RWPE2 (cell line): ENCODE measurements around the gene SLC17A9.
A peak's percentile ranks its signal among the peaks of the same experiment; 100 is the strongest.

Source experiments
- ATAC-seq: fragments of 200-7000 bp; cut with Tn5 transposase; 3 replicates; pipeline ENCODE4 v1.9.1; 2021; ENCODE audit warnings: low read depth
- DNase-seq: peaks from one replicate; pipeline ENCODE4 v3.0.0-alpha.2; 2020; ENCODE audit warnings: low spot score
- H3K27ac ChIP-seq: fragments of 450-650 bp; 2 replicates; pipeline ENCODE4 v1.5.1; 2017; ENCODE audit warnings: mild to moderate bottlenecking; ENCODE audit not compliant: poor library complexity, severe bottlenecking
- H3K27me3 ChIP-seq: fragments of 250-450 bp; sonication (Bioruptor Pico); 2 replicates; pipeline ENCODE4 v1.5.1; 2021; ENCODE audit warnings: mild to moderate bottlenecking, moderate library complexity; ENCODE audit not compliant: insufficient read depth, poor library complexity, severe bottlenecking
- H3K36me3 ChIP-seq: fragments of 250-450 bp; sonication (Bioruptor Pico); 2 replicates; pipeline ENCODE4 v1.5.1; 2020; ENCODE audit warnings: low read depth, mild to moderate bottlenecking, moderate library complexity
- H3K4me1 ChIP-seq: fragments of 250-450 bp; sonication (Bioruptor Pico); 2 replicates; pipeline ENCODE4 v1.5.1; 2021; ENCODE audit warnings: mild to moderate bottlenecking, moderate library complexity; ENCODE audit not compliant: insufficient read depth, poor library complexity, severe bottlenecking
- H3K4me3 ChIP-seq: fragments of 250-450 bp; sonication (Bioruptor Pico); 2 replicates; pipeline ENCODE4 v1.5.1; 2021; ENCODE audit warnings: mild to moderate bottlenecking, moderate library complexity; ENCODE audit not compliant: severe bottlenecking
- H3K9me3 ChIP-seq: fragments of 250-450 bp; sonication (Bioruptor Pico); 2 replicates; pipeline ENCODE4 v1.5.1; 2021; ENCODE audit warnings: mild to moderate bottlenecking, moderate library complexity; ENCODE audit not compliant: severe bottlenecking
- CTCF ChIP-seq: fragments of 450-650 bp; IDR thresholded peaks from one replicate; pipeline ENCODE4 v1.5.1; 2017; ENCODE audit warnings: mild to moderate bottlenecking, moderate library complexity; ENCODE audit not compliant: poor library complexity, severe bottlenecking

SLC17A9 gene

GRCh38 chr20:62951143-62951895 lies 1.2 kb upstream of the SLC17A9 start:
- Histone ChIP-seq H3K9me3 (no peaks in the 10 kb centered on the region), H3K27ac (no peak overlapping the region), H3K4me3 (no peak overlapping the region), H3K27me3 (no peaks in the 10 kb centered on the region), H3K4me1 (no peaks in the 10 kb centered on the region), H3K36me3 (peaks cover 32% of the 10 kb centered on the region)
- no peak for DNase-seq
- ATAC-seq, result peak; percentile 4; the same call in 1 of the 3 replicates
- no peak for TF ChIP-seq CTCF

- TF ChIP-seq CTCF, result no peak
- Histone ChIP-seq H3K4me3 (no peak overlapping the region), H3K4me1 (no peaks in the 10 kb centered on the region), H3K27me3 (no peaks in the 10 kb centered on the region), H3K36me3 (peaks cover 26% of the 10 kb centered on the region), H3K27ac (no peak overlapping the region), H3K9me3 (no peaks in the 10 kb centered on the region)
- peak; percentile 82 for DNase-seq
- no peak for ATAC-seq
Observed at GRCh38 chr20:62951896-62952372, 575 bp upstream of the SLC17A9 start.

DNA sequence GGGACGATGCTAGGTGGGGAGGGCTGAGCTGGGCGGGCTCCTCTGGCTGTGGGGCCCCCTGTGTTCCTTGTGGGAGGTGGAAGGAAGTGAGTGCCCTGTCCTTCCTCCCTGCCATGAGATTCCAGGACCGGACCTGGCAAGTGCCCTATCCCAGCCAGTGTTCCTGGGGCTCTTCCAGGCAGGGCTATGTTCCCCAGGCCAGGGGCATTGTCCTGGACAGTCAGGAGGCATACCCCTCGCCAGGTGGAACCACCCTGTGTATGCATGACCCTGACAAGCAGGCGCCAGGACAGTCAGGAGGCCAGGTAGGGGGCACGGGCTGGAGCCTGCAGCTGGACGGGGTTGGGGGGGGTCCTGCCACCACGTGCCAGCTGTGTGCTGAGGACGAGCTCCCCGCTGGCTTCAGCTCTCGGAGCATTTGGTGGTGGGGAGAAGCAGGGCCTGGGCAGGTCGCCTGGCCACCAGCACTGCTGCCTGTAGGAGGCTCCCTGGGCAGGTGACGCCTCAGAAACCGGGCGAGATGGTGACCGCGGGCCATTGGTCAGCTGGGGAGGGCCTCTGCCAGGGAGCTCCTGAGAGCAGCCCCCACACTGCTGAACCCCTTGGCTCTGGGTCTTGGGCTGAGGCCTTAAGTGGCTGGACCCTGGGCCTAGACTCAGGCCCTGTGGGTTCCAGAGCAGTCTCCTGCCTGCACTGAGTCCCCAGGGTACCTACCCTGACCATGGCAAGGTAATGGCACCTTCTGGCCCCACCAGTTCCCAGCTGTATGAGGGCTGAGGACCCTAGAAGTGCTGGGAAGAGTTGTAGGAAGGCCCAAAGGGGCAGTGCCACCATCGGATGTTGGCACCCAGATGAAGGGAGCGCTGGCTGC lies 694 bp downstream of the SLC17A9 start:
- H3K27ac ChIP-seq, result no peak overlapping the region
- H3K36me3 ChIP-seq, result peaks cover 14% of the 10 kb centered on the region
- DNase-seq, result peak; percentile 82
- ATAC-seq, result 0 out of 3 replicates have a peak, but pooled peaks have one; percentile 6
- no peak for TF ChIP-seq CTCF
- no peaks in the 10 kb centered on the region for H3K27me3 ChIP-seq
- H3K4me3 ChIP-seq, result no peak overlapping the region
- H3K9me3 ChIP-seq, result no peaks in the 10 kb centered on the region
- no peaks in the 10 kb centered on the region for H3K4me1 ChIP-seq

DNA sequence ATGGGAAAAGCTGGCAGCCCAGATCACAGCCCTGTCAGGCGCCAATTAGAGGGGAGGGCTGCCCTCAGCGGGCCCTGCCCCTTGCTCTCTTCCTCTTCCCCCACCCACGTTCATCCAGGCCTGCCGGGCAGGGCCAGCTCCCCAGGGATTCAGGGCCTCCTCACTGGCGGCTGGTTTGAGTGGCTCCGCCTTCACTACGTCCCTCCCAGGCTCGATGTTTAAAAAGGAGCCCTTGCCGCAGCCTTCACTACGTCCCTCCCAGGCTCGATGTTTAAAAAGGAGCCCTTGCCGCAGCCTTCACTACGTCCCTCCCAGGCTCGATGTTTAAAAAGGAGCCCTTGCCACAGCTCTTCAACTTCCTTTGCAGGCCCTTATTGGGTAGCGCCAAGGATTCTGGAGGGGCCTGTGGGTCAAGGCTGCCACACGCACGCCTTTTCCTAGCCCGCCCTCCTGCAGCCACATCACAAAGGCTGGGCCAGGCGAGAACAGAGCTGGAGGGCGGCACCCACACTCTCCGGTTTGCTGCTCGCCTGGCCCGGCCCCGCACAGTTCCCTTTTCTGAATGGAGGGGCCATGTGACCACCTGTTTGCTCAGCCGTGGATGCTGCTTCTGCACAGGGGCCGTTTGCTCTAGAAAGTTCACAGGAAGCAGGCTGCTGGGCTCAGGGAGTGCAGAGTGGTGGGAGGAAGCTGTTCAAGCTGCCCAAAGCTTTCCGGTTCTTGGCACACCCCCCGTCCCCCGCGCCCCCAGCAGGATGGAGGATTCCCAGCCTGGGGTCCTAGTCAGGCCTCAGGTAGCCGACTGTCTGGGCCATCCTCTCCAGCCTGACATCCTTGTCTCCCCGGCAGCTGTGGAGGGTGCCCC lies 1.6 kb downstream of the SLC17A9 start:
- H3K36me3 ChIP-seq, result peaks cover 8% of the 10 kb centered on the region
- H3K9me3 ChIP-seq, result no peaks in the 10 kb centered on the region
- H3K4me3 ChIP-seq, result no peak overlapping the region
- DNase-seq, result peak; percentile 78
- no peak for TF ChIP-seq CTCF
- no peaks in the 10 kb centered on the region for H3K4me1 ChIP-seq
- no peaks in the 10 kb centered on the region for H3K27me3 ChIP-seq
- no peak overlapping the region for H3K27ac ChIP-seq
- no peak for ATAC-seq
